ENCODE measurements around the gene TIMM13. TPM values are rescaled to one million over a fixed set of nuclear protein-coding genes. Genes with fewer than 3 reads are reported as not detected.

Gene TIMM13
- total RNA-seq, 1 experiment from 2014 or later: 49.3 TPM

DNA sequence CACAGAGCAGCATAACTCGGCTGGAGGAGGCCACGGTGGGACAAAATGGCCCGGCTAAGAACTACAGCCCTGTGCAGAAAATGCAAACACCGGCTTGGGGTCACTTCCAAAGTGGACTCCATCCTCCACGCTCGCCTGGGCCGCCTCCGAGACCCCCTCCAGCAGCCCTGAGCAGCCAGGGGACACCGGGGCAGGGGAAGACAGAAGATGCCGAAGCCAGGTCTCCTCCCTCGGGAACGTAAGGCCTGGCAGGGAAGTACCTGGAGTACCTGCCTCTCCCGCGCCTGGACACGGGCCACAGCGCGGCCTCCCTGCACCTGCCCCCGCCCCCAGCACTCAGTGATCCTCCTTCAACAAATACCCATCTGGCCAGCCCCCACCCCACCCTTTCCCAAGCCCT lies 24.4 kb upstream of the TIMM13 start:
- H3K36me3 ChIP-seq (ENCODE audit: insufficient read depth, low read length): no peaks in the 10 kb centered on the region
- no peak overlapping the region for H3K4me2 ChIP-seq (ENCODE audit: low read depth, low read length, poor library complexity, severe bottlenecking)
- no peaks in the 10 kb centered on the region for H3K9me3 ChIP-seq (ENCODE audit: low read length)

DNA sequence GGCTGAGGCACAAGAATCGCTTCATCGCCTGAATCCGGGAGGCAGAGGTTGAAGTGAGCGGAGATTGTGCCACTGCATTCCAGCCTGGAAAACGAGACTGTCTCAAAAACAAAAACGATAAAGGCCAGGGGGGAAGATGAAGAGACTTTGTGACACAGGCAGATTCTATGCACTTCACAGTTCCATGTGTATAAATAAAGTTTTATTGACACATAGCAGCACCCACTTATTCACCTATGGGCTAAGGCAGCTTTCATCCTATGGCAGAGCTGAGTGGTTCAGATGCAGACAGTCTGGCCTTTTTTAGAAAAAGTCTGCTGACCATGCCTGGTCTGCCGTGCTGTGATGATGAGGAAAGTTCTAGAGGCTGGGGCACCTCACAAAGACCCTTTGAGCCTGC lies 23.8 kb upstream of the TIMM13 start:
- no peaks in the 10 kb centered on the region for H3K36me3 ChIP-seq (ENCODE audit: insufficient read depth, low read length)
- H3K27ac ChIP-seq (ENCODE audit: low read length): no peak overlapping the region
- DNase-seq: no peak
- no peak overlapping the region for H3K4me2 ChIP-seq (ENCODE audit: low read depth, low read length, poor library complexity, severe bottlenecking)
- no peak overlapping the region for H3K9ac ChIP-seq (ENCODE audit: low read length)
- no peaks in the 10 kb centered on the region for H3K27me3 ChIP-seq (ENCODE audit: low read length)
- no peak overlapping the region for H3K4me3 ChIP-seq (ENCODE audit: low read length)
- no peak overlapping the region for H2AFZ ChIP-seq (ENCODE audit: low read length)
- peaks cover 27% of the 10 kb centered on the region for H3K4me1 ChIP-seq (ENCODE audit: low read length)
- no peaks in the 10 kb centered on the region for H3K9me3 ChIP-seq (ENCODE audit: low read length)
- H3K79me2 ChIP-seq (ENCODE audit: low read length): peaks cover 94% of the 10 kb centered on the region
- peaks cover 57% of the 10 kb centered on the region for H4K20me1 ChIP-seq (ENCODE audit: insufficient read depth, low read depth, low read length)
- H3K9me2 ChIP-seq (replicated peaks; ENCODE audit: insufficient read depth, low read length): no peaks in the 10 kb centered on the region

More for the DNA sequence above, 24.4 kb upstream of the TIMM13 start:
- no peak overlapping the region for H2AFZ ChIP-seq (ENCODE audit: low read length)
- no peak overlapping the region for H3K27ac ChIP-seq (ENCODE audit: low read length)
- no peak for DNase-seq
- peaks cover 93% of the 10 kb centered on the region for H3K79me2 ChIP-seq (ENCODE audit: low read length)
- H3K9ac ChIP-seq (ENCODE audit: low read length): no peak overlapping the region
- no peaks in the 10 kb centered on the region for H3K27me3 ChIP-seq (ENCODE audit: low read length)
- H4K20me1 ChIP-seq (ENCODE audit: insufficient read depth, low read depth, low read length): peaks cover 54% of the 10 kb centered on the region
- no peaks in the 10 kb centered on the region for H3K9me2 ChIP-seq (replicated peaks; ENCODE audit: insufficient read depth, low read length)
- H3K4me3 ChIP-seq (ENCODE audit: low read length): no peak overlapping the region
- peaks cover 27% of the 10 kb centered on the region for H3K4me1 ChIP-seq (ENCODE audit: low read length)

- Histone ChIP-seq H3K9me2 (replicated peaks; ENCODE audit: insufficient read depth, low read length) (no peaks in the 10 kb centered on the region), H3K79me2 (ENCODE audit: low read length) (peaks cover 86% of the 10 kb centered on the region), H3K27ac (ENCODE audit: low read length) (no peak overlapping the region), H3K27me3 (ENCODE audit: low read length) (no peaks in the 10 kb centered on the region), H3K9me3 (ENCODE audit: low read length) (no peaks in the 10 kb centered on the region), H3K4me1 (ENCODE audit: low read length) (peaks cover 12% of the 10 kb centered on the region), H3K9ac (ENCODE audit: low read length) (no peak overlapping the region), H2AFZ (ENCODE audit: low read length) (no peak overlapping the region), H3K36me3 (ENCODE audit: insufficient read depth, low read length) (no peaks in the 10 kb centered on the region), H4K20me1 (ENCODE audit: insufficient read depth, low read depth, low read length) (peaks cover 41% of the 10 kb centered on the region; the same call in 1 of the 2 replicates), H3K4me2 (ENCODE audit: low read depth, low read length, poor library complexity, severe bottlenecking) (no peak overlapping the region), H3K4me3 (ENCODE audit: low read length) (no peak overlapping the region)
- no peak for DNase-seq
Measured at GRCh38 chr19:2449019-2449418, 21.6 kb upstream of the TIMM13 start.

DNA sequence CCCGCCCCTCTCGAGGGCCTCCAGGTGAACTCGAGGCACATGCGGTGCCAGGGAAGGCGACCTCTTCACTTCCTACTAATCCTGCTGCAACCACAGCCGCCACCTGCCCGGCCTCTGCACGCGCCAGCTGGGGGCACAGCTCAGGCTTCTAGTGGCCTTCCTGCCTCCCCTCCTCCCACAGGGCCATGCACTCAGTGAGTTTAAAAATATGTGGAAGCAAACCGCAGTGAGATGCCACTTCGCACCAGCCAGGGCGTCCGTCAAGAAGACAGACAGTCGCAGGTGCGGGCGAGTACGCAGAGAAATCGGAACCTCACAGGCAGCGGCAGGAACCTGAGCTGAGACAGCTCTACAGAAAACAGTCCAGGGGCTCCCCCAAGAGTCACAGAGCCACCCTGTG lies 19.0 kb upstream of the TIMM13 start:
- no peaks in the 10 kb centered on the region for H3K4me1 ChIP-seq (ENCODE audit: low read length)
- no peak overlapping the region for H3K4me2 ChIP-seq (ENCODE audit: low read depth, low read length, poor library complexity, severe bottlenecking)
- H3K27me3 ChIP-seq (ENCODE audit: low read length): no peaks in the 10 kb centered on the region
- H3K9me2 ChIP-seq (replicated peaks; ENCODE audit: insufficient read depth, low read length): no peaks in the 10 kb centered on the region
- no peak overlapping the region for H3K9ac ChIP-seq (ENCODE audit: low read length)
- H4K20me1 ChIP-seq (ENCODE audit: insufficient read depth, low read depth, low read length): peaks cover 32% of the 10 kb centered on the region; the same call in 1 of the 2 replicates
- H3K4me3 ChIP-seq (ENCODE audit: low read length): no peak overlapping the region
- H3K9me3 ChIP-seq (ENCODE audit: low read length): no peaks in the 10 kb centered on the region
- no peak overlapping the region for H2AFZ ChIP-seq (ENCODE audit: low read length)
- H3K79me2 ChIP-seq (ENCODE audit: low read length): peaks cover 77% of the 10 kb centered on the region
- DNase-seq: no peak
- no peak overlapping the region for H3K27ac ChIP-seq (ENCODE audit: low read length)
- no peaks in the 10 kb centered on the region for H3K36me3 ChIP-seq (ENCODE audit: insufficient read depth, low read length)

GRCh38 chr19:2444251-2445002 lies 17.0 kb upstream of the TIMM13 start:
- no peaks in the 10 kb centered on the region for H3K9me2 ChIP-seq (replicated peaks; ENCODE audit: insufficient read depth, low read length)
- H3K4me3 ChIP-seq (ENCODE audit: low read length): no peak overlapping the region
- no peak overlapping the region for H2AFZ ChIP-seq (ENCODE audit: low read length)
- H3K9me3 ChIP-seq (ENCODE audit: low read length): no peaks in the 10 kb centered on the region
- H3K36me3 ChIP-seq (ENCODE audit: insufficient read depth, low read length): no peaks in the 10 kb centered on the region
- no peaks in the 10 kb centered on the region for H3K4me1 ChIP-seq (ENCODE audit: low read length)
- H3K4me2 ChIP-seq (ENCODE audit: low read depth, low read length, poor library complexity, severe bottlenecking): no peak overlapping the region
- H3K9ac ChIP-seq (ENCODE audit: low read length): no peak overlapping the region
- no peak for DNase-seq
- H4K20me1 ChIP-seq (ENCODE audit: insufficient read depth, low read depth, low read length): peaks cover 27% of the 10 kb centered on the region; the same call in 1 of the 2 replicates
- no peak overlapping the region for H3K27ac ChIP-seq (ENCODE audit: low read length)
- H3K79me2 ChIP-seq (ENCODE audit: low read length): peaks cover 71% of the 10 kb centered on the region
- H3K27me3 ChIP-seq (ENCODE audit: low read length): no peaks in the 10 kb centered on the region

GRCh38 chr19:2443785-2444182 lies 16.4 kb upstream of the TIMM13 start:
- Histone ChIP-seq H3K9me3 (ENCODE audit: low read length) (no peaks in the 10 kb centered on the region), H3K4me1 (ENCODE audit: low read length) (no peaks in the 10 kb centered on the region), H3K79me2 (ENCODE audit: low read length) (peaks cover 67% of the 10 kb centered on the region)

GRCh38 chr19:2443116-2443784 lies 15.9 kb upstream of the TIMM13 start:
- H4K20me1 ChIP-seq (ENCODE audit: insufficient read depth, low read depth, low read length): peaks cover 19% of the 10 kb centered on the region; the same call in 1 of the 2 replicates
- no peaks in the 10 kb centered on the region for H3K4me1 ChIP-seq (ENCODE audit: low read length)
- H3K4me2 ChIP-seq (ENCODE audit: low read depth, low read length, poor library complexity, severe bottlenecking): no peak overlapping the region
- no peaks in the 10 kb centered on the region for H3K27me3 ChIP-seq (ENCODE audit: low read length)
- no peak overlapping the region for H3K4me3 ChIP-seq (ENCODE audit: low read length)
- H3K36me3 ChIP-seq (ENCODE audit: insufficient read depth, low read length): no peaks in the 10 kb centered on the region
- H2AFZ ChIP-seq (ENCODE audit: low read length): no peak overlapping the region
- H3K79me2 ChIP-seq (ENCODE audit: low read length): peaks cover 61% of the 10 kb centered on the region
- no peak for DNase-seq
- H3K9ac ChIP-seq (ENCODE audit: low read length): no peak overlapping the region
- no peak overlapping the region for H3K27ac ChIP-seq (ENCODE audit: low read length)
- no peaks in the 10 kb centered on the region for H3K9me2 ChIP-seq (replicated peaks; ENCODE audit: insufficient read depth, low read length)
- no peaks in the 10 kb centered on the region for H3K9me3 ChIP-seq (ENCODE audit: low read length)

More at GRCh38 chr19:2443785-2444182, 16.4 kb upstream of the TIMM13 start:
- H3K27me3 ChIP-seq (ENCODE audit: low read length): no peaks in the 10 kb centered on the region
- no peak overlapping the region for H3K4me2 ChIP-seq (ENCODE audit: low read depth, low read length, poor library complexity, severe bottlenecking)
- no peak overlapping the region for H2AFZ ChIP-seq (ENCODE audit: low read length)
- H3K9ac ChIP-seq (ENCODE audit: low read length): no peak overlapping the region
- H3K27ac ChIP-seq (ENCODE audit: low read length): no peak overlapping the region
- no peak overlapping the region for H3K4me3 ChIP-seq (ENCODE audit: low read length)
- peaks cover 22% of the 10 kb centered on the region; the same call in 1 of the 2 replicates for H4K20me1 ChIP-seq (ENCODE audit: insufficient read depth, low read depth, low read length)
- H3K36me3 ChIP-seq (ENCODE audit: insufficient read depth, low read length): no peaks in the 10 kb centered on the region
- no peak for DNase-seq
- no peaks in the 10 kb centered on the region for H3K9me2 ChIP-seq (replicated peaks; ENCODE audit: insufficient read depth, low read length)

GRCh38 chr19:2441096-2441752 lies 13.8 kb upstream of the TIMM13 start:
- Histone ChIP-seq H3K9me3 (ENCODE audit: low read length) (no peaks in the 10 kb centered on the region), H3K36me3 (ENCODE audit: insufficient read depth, low read length) (no peaks in the 10 kb centered on the region), H3K9ac (ENCODE audit: low read length) (no peak overlapping the region), H3K9me2 (replicated peaks; ENCODE audit: insufficient read depth, low read length) (no peaks in the 10 kb centered on the region), H3K4me2 (ENCODE audit: low read depth, low read length, poor library complexity, severe bottlenecking) (no peak overlapping the region), H3K79me2 (ENCODE audit: low read length) (peaks cover 43% of the 10 kb centered on the region), H3K4me1 (ENCODE audit: low read length) (no peaks in the 10 kb centered on the region), H2AFZ (ENCODE audit: low read length) (no peak overlapping the region), H3K27me3 (ENCODE audit: low read length) (no peaks in the 10 kb centered on the region), H3K27ac (ENCODE audit: low read length) (no peak overlapping the region), H4K20me1 (ENCODE audit: insufficient read depth, low read depth, low read length) (peaks cover 9% of the 10 kb centered on the region; the same call in 1 of the 2 replicates), H3K4me3 (ENCODE audit: low read length) (no peak overlapping the region)
- no peak for DNase-seq

Measured in Karpas-422 (cell line).